ENCODE data around the gene CNTF. TPM values are rescaled to one million over a fixed set of nuclear protein-coding genes. Genes with fewer than 3 reads are reported as not detected.
A peak's percentile ranks its signal among the peaks of the same experiment; 100 is the strongest.

Gene CNTF
- polyA plus RNA-seq, 1 of the 3 experiments (the other 2 are of a cell fraction) = 0.87 TPM

DNA sequence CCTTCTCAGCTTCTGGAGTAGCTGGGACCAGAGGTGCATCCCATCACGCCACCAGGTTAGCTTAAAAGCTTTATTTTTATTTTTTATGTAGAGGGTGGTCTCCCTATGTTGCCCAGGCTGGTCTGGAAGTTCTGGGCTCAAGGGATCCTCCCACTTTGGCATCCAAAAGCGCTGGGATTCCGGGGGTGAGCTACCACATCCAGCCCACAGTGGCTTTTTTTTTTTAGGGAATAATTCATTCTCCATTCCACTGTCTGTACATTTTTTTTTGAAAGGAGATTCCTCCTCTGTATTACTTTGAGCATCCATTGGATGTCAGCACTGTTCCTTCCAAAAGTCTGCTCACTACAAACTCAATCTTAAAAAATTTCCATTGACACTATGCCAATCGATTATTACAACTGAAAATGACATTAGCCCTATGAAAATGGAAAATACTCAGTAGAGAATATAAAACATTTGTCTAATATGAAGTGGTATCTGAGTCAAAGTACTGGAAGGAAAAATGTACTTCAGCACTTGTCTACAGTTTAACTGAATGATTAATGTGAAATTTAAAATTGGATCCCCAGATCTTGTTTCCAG lies 45.5 kb upstream of the CNTF start:
- Histone ChIP-seq H3K27me3 (ENCODE audit: insufficient read depth) (no peaks in the 10 kb centered on the region), H3K4me3 (ENCODE audit: low read depth in 2 of 2, low read length in 1 of 2) (peak overlapping the region; percentile 90 to 97), H3K27ac (ENCODE audit: low read depth in 2 of 2, low read length in 1 of 2) (peak overlapping the region; percentile 100), H3F3A (replicated peaks; ENCODE audit: insufficient read depth) (peaks cover 52% of the 10 kb centered on the region), H3K9me3 (no peaks in the 10 kb centered on the region), H3K9ac (peak overlapping the region; percentile 100), H4K20me1 (ENCODE audit: insufficient read depth) (peaks cover 15% of the 10 kb centered on the region), H3K4me1 (ENCODE audit: control insufficient read depth in 1 of 2, insufficient read depth in 2 of 2, low read depth in 1 of 2, low read length in 1 of 2) (peaks cover 15 to 50% of the 10 kb centered on the region in 2 experiments), H2AFZ (ENCODE audit: low read depth) (peak overlapping the region; percentile 78), H3K79me2 (ENCODE audit: insufficient read depth) (peaks cover 47% of the 10 kb centered on the region), H3K9me2 (no peaks in the 10 kb centered on the region), H3K36me3 (replicated peaks in 1 of 2; ENCODE audit: control insufficient read depth in 1 of 2, insufficient read depth in 2 of 2, low read length in 1 of 2) (peaks cover 7 to 8% of the 10 kb centered on the region in 2 experiments), H3K4me2 (peak overlapping the region; percentile 94)
- peak; percentile 65 for TF ChIP-seq RAD21 (IDR thresholded peaks at IDR 0.05; ENCODE audit: low read length)
- peak; percentile 37; the same call in 1 of the 2 replicates for TF ChIP-seq SMC3 (IDR thresholded peaks at IDR 0.05; ENCODE audit: low read depth, low read length)
- TF ChIP-seq MEF2A (IDR thresholded peaks at IDR 0.05; ENCODE audit: borderline replicate concordance, low read depth) = no peak
- TF ChIP-seq, protein P1, sequence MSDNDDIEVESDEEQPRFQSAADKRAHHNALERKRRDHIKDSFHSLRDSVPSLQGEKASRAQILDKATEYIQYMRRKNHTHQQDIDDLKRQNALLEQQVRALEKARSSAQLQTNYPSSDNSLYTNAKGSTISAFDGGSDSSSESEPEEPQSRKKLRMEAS (IDR thresholded peaks at IDR 0.05; ENCODE audit: low read depth) = no peak
- TF ChIP-seq, protein P2, sequence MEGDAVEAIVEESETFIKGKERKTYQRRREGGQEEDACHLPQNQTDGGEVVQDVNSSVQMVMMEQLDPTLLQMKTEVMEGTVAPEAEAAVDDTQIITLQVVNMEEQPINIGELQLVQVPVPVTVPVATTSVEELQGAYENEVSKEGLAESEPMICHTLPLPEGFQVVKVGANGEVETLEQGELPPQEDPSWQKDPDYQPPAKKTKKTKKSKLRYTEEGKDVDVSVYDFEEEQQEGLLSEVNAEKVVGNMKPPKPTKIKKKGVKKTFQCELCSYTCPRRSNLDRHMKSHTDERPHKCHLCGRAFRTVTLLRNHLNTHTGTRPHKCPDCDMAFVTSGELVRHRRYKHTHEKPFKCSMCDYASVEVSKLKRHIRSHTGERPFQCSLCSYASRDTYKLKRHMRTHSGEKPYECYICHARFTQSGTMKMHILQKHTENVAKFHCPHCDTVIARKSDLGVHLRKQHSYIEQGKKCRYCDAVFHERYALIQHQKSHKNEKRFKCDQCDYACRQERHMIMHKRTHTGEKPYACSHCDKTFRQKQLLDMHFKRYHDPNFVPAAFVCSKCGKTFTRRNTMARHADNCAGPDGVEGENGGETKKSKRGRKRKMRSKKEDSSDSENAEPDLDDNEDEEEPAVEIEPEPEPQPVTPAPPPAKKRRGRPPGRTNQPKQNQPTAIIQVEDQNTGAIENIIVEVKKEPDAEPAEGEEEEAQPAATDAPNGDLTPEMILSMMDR (IDR thresholded peaks at IDR 0.05) = peak; percentile 65
- no peak for TF ChIP-seq TAF1 (IDR thresholded peaks at IDR 0.05; ENCODE audit: borderline replicate concordance, low read depth, low read length)
- no peak for TF ChIP-seq ELF1 (IDR thresholded peaks at IDR 0.05)
- TF ChIP-seq JUND (IDR thresholded peaks at IDR 0.05) = no peak
- ChIA-PET CTCF (interaction anchor here (0.6 to 4.1 kb wide), 20 partner anchors 9 to 572 kb away, joined by 3 to 26 read pairs (median 3); no protein-coding TSS in a partner anchor), POLR2A (interaction anchor here (0.9 kb wide), 1 partner anchor 9 kb away, joined by 3 read pairs; no protein-coding TSS in a partner anchor)
- DNase-seq = peak; percentile 5
- WGBS (ENCODE audit: low lambda C conversion rate) = 27% methylated on average over 4 of the region's 4 CpGs

DNA sequence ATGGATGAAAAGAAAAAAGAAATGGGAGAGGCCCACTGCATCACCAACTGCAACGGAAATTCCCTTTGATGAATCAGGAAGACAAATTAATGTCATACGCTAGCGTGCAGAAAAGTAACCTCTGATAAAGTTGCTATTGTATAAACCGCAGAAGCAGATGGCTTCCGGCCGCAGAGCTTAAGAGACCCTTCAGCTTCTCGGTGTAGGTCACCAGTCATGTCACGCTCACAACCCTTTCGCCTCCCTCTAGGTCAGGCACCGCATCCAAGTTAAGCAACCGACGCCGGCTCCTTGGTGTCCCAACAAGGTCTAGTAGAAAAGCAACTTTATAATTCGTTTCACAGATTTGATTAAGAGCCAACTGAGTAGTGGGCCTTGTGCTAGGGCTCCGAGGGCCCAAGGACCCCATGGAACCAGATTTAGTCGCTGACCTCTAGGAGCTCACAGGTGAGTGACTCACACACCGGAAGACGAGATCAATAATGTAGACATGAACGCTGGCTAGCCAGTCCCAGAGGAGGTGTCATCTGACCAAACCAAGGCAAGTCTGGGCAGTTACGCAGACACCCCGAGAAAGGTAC lies 44.8 kb upstream of the CNTF start:
- Histone ChIP-seq H3K4me1 (ENCODE audit: control insufficient read depth in 1 of 2, insufficient read depth in 2 of 2, low read depth in 1 of 2, low read length in 1 of 2) (peaks cover 15 to 55% of the 10 kb centered on the region in 2 experiments), H3K36me3 (replicated peaks in 1 of 2; ENCODE audit: control insufficient read depth in 1 of 2, insufficient read depth in 2 of 2, low read length in 1 of 2) (peaks cover 9 to 11% of the 10 kb centered on the region in 2 experiments), H3K9ac (peak overlapping the region; percentile 100), H3K79me2 (ENCODE audit: insufficient read depth) (peaks cover 53% of the 10 kb centered on the region), H3K4me3 (ENCODE audit: low read depth in 2 of 2, low read length in 1 of 2) (peak overlapping the region; percentile 90 to 97), H4K20me1 (ENCODE audit: insufficient read depth) (peaks cover 21% of the 10 kb centered on the region), H3K27me3 (ENCODE audit: insufficient read depth) (no peaks in the 10 kb centered on the region), H3K9me3 (no peaks in the 10 kb centered on the region), H3F3A (replicated peaks; ENCODE audit: insufficient read depth) (peaks cover 52% of the 10 kb centered on the region), H2AFZ (ENCODE audit: low read depth) (peak overlapping the region; percentile 78), H3K9me2 (no peaks in the 10 kb centered on the region), H3K4me2 (peak overlapping the region; percentile 94), H3K27ac (ENCODE audit: low read depth in 2 of 2, low read length in 1 of 2) (peak overlapping the region; percentile 100)
- no peak for DNase-seq
- POLR2A ChIA-PET = interaction anchor here (0.6 to 0.9 kb wide), 3 partner anchors 9 to 1111 kb away, joined by 3 read pairs; no protein-coding TSS in a partner anchor
- WGBS (ENCODE audit: low lambda C conversion rate) = under 1% methylated on average over 21 of the region's 21 CpGs
- CTCF ChIA-PET = interaction anchor here (0.9 to 4.1 kb wide), 15 partner anchors 10 to 571 kb away, joined by 3 to 26 read pairs (median 3); no protein-coding TSS in a partner anchor
- TF ChIP-seq ELF1 (IDR thresholded peaks at IDR 0.05) = no peak
- TF ChIP-seq, protein P3, sequence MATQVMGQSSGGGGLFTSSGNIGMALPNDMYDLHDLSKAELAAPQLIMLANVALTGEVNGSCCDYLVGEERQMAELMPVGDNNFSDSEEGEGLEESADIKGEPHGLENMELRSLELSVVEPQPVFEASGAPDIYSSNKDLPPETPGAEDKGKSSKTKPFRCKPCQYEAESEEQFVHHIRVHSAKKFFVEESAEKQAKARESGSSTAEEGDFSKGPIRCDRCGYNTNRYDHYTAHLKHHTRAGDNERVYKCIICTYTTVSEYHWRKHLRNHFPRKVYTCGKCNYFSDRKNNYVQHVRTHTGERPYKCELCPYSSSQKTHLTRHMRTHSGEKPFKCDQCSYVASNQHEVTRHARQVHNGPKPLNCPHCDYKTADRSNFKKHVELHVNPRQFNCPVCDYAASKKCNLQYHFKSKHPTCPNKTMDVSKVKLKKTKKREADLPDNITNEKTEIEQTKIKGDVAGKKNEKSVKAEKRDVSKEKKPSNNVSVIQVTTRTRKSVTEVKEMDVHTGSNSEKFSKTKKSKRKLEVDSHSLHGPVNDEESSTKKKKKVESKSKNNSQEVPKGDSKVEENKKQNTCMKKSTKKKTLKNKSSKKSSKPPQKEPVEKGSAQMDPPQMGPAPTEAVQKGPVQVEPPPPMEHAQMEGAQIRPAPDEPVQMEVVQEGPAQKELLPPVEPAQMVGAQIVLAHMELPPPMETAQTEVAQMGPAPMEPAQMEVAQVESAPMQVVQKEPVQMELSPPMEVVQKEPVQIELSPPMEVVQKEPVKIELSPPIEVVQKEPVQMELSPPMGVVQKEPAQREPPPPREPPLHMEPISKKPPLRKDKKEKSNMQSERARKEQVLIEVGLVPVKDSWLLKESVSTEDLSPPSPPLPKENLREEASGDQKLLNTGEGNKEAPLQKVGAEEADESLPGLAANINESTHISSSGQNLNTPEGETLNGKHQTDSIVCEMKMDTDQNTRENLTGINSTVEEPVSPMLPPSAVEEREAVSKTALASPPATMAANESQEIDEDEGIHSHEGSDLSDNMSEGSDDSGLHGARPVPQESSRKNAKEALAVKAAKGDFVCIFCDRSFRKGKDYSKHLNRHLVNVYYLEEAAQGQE (IDR thresholded peaks at IDR 0.05; ENCODE audit: low read depth, low read length) = no peak
- TF ChIP-seq, protein P4, sequence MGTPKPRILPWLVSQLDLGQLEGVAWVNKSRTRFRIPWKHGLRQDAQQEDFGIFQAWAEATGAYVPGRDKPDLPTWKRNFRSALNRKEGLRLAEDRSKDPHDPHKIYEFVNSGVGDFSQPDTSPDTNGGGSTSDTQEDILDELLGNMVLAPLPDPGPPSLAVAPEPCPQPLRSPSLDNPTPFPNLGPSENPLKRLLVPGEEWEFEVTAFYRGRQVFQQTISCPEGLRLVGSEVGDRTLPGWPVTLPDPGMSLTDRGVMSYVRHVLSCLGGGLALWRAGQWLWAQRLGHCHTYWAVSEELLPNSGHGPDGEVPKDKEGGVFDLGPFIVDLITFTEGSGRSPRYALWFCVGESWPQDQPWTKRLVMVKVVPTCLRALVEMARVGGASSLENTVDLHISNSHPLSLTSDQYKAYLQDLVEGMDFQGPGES (IDR thresholded peaks at IDR 0.05; ENCODE audit: low read depth, low read length) = no peak
- no peak for TF ChIP-seq FOXM1 (IDR thresholded peaks at IDR 0.05; ENCODE audit: low read depth)
- TF ChIP-seq SIN3A (IDR thresholded peaks at IDR 0.05; ENCODE audit: borderline replicate concordance, low read depth, low read length) = no peak
- no peak for TF ChIP-seq NRF1 (IDR thresholded peaks at IDR 0.05; ENCODE audit: low read depth, low read length)
- TF ChIP-seq EP300 (IDR thresholded peaks at IDR 0.05; ENCODE audit: borderline replicate concordance in 1 of 2, low read depth in 1 of 2, low read length in 1 of 2) = peak in 1 of 2 experiments; percentile 72; a peak in 1 of 4 replicates
- TF ChIP-seq GABPA (IDR thresholded peaks at IDR 0.05; ENCODE audit: low read depth) = no peak
- TF ChIP-seq, protein P5, sequence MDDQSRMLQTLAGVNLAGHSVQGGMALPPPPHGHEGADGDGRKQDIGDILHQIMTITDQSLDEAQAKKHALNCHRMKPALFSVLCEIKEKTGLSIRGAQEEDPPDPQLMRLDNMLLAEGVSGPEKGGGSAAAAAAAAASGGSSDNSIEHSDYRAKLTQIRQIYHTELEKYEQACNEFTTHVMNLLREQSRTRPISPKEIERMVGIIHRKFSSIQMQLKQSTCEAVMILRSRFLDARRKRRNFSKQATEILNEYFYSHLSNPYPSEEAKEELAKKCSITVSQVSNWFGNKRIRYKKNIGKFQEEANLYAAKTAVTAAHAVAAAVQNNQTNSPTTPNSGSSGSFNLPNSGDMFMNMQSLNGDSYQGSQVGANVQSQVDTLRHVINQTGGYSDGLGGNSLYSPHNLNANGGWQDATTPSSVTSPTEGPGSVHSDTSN (IDR thresholded peaks at IDR 0.05) = 0 out of 2 replicates have a peak, but pooled peaks have one; percentile 51

Data from SK-N-SH (cell line).